Activated CD4-positive, alpha-beta memory T cell treated with anti-CD3 and anti-CD28 coated beads for 36 hours (primary cell): Measurements from ENCODE around the gene PLA2G1B. TPM values are rescaled to one million over a fixed set of nuclear protein-coding genes. Genes with fewer than 3 reads are reported as not detected.

Source experiments
- CTCF ChIA-PET: fragments of 350-600 bp; sonication (Branson Sonifier 250); formaldehyde crosslinking; loops from one replicate; lab custom pipeline; 2021; ENCODE audit warnings: antibody characterized with exemption, inconsistent platforms; lab: Charles Lee
- POLR2A ChIA-PET: fragments of 350-600 bp; sonication (Branson Sonifier 250); formaldehyde crosslinking; loops from one replicate; lab custom pipeline; 2021; ENCODE audit warnings: antibody characterized with exemption; lab: Charles Lee
- DNase-seq: peaks from one replicate; pipeline ENCODE4 v3.0.0-alpha.2; 2020
- H3K27ac Mint-ChIP-seq: one replicate; pipeline ENCODE4 v1.8.0; 2021; ENCODE audit warnings: mixed read lengths
- H3K27me3 Mint-ChIP-seq: one replicate; pipeline ENCODE4 v1.8.0; 2021; ENCODE audit warnings: mixed read lengths
- H3K36me3 Mint-ChIP-seq: one replicate; pipeline ENCODE4 v1.8.0; 2021; ENCODE audit warnings: mixed read lengths
- H3K4me1 Mint-ChIP-seq: one replicate; pipeline ENCODE4 v1.8.0; 2021; ENCODE audit warnings: low read depth, mixed read lengths
- H3K4me3 Mint-ChIP-seq: one replicate; pipeline ENCODE4 v1.8.0; 2021; ENCODE audit warnings: mild to moderate bottlenecking, mixed read lengths
- H3K9me3 Mint-ChIP-seq: one replicate; pipeline ENCODE4 v1.8.0; 2021; ENCODE audit warnings: mixed read lengths
- intact Hi-C: fragments of 100-400 bp; cut with micrococcal nuclease; formaldehyde crosslinking; loops from one replicate; pipeline ENCODE4 v1.15.1; 2023
- total RNA-seq, 2 experiments: library from RNA; stranded (reverse); gene quantifications; one replicate each; pipeline ENCODE4 v1.2.3, GENCODE V29; 2021

Gene PLA2G1B
- total RNA-seq, 2 experiments from 2014 or later, result not detected

DNA sequence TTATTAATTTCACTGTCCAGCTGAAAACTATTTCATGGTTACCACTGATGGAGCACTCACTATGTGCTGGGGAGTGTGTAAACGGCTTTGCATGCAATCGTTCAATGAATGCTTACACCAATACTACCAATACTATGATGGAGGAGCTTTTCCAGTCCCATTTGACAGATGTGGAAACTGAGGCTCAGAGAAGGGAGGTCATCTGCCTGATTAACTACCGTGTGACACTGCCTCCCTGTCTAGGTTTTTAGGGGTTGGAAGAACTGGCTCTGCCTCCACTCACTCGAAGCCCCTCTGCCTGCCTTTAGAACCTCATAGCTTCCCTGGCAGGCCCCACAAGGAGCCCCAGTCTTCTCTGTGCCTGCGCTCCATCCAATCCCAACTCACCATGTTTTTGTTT is 29.5 kb upstream of the PLA2G1B start:
- ChIA-PET CTCF (interaction anchor here (0.6 to 3.0 kb wide), 20 partner anchors 8 to 181 kb away, joined by 3 to 24 read pairs (median 3); partner anchors contain the start of genes PLA2G1B and SIRT4), POLR2A (interaction anchor here (0.7 kb wide), 1 partner anchor 66 kb away, joined by 3 read pairs; the partner anchor contains the start of gene RNU4-2)
- no peaks in the 10 kb centered on the region for H3K9me3 Mint-ChIP-seq
- no peaks in the 10 kb centered on the region for H3K4me1 Mint-ChIP-seq
- no peak overlapping the region for H3K27ac Mint-ChIP-seq
- H3K4me3 Mint-ChIP-seq, result no peak overlapping the region
- peaks cover 25% of the 10 kb centered on the region for H3K27me3 Mint-ChIP-seq
- DNase-seq, result no peak
- H3K36me3 Mint-ChIP-seq, result no peaks in the 10 kb centered on the region
- intact Hi-C loops, result no loop called here

DNA sequence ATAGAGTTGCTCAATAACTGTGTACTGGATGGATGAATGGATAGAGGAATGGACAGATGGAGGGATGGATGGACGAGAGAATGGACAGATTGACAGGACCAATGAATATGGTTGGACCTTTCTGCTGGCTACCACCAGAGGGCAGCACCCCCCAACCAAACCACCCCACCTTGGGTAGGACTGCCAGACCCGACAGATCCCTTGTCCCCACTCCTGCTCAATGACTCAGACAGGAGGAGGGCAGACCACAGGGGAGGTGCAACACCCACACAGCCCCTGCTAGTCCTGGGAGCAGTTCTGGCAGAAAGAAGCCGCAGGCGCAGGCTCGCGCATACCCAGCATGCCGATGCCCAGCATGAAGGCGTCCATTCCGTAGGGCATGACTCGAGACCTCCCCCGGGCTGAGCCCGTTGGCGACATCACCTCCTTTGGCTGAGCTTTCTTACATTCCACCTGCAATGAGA is 29.0 kb upstream of the PLA2G1B start:
- Mint-ChIP-seq H3K4me3 (no peak overlapping the region), H3K36me3 (no peaks in the 10 kb centered on the region), H3K27ac (no peak overlapping the region), H3K9me3 (no peaks in the 10 kb centered on the region), H3K4me1 (no peaks in the 10 kb centered on the region), H3K27me3 (peaks cover 23% of the 10 kb centered on the region)
- POLR2A ChIA-PET, result interaction anchor here (0.7 kb wide), 1 partner anchor 65 kb away, joined by 3 read pairs; the partner anchor contains the start of gene RNU4-2
- intact Hi-C loops, result loop anchor here (1.0 kb wide), 1 partner anchor 74 kb away; no protein-coding TSS in a partner anchor
- peak; percentile 84 for DNase-seq
- CTCF ChIA-PET, result interaction anchor here (0.6 to 3.0 kb wide), 17 partner anchors 7 to 181 kb away, joined by 3 to 24 read pairs (median 4); partner anchors contain the start of gene PLA2G1B

DNA sequence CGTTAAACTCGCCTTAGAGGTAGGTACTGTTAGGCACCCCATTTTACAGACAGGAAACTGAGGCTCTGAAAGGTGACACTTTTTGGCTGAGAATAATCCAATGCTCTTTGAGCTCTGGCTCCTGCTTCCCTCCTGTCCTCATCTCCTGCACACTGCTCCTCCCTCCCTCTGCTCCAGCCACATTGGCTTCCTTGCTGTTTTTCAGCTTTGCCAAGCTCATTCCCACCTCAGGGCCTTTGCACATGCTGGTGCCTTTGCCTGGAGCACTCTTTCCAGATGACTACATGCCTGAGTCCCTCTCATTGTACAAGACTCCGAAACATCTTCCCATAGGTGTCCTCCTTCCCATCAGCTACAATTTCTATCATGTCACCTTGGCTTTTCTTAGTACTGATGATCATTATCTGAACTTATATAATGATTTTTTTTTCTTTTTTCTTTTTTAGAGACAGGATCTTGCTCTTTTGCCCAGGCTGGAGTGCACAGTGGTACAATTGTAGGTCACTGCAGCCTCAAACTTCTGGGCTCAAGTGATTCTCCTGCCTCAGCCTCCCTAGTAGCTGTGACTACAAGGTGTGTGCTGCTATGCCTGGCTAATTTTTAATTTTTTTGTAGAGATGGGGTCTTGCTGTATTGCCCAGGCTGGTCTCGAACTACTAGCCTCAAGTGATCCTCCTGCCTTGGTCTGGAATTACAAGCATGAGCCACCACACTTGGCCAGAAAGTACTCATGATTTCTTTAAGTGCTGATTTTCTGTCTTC is 26.2 kb upstream of the PLA2G1B start:
- Mint-ChIP-seq H3K4me3 (no peak overlapping the region), H3K36me3 (no peaks in the 10 kb centered on the region), H3K9me3 (no peaks in the 10 kb centered on the region), H3K27me3 (peaks cover 8% of the 10 kb centered on the region), H3K27ac (no peak overlapping the region), H3K4me1 (no peaks in the 10 kb centered on the region)
- DNase-seq, result no peak
- intact Hi-C loops, result no loop called here
- CTCF ChIA-PET, result interaction anchor here (1.0 to 3.8 kb wide), 4 partner anchors 13 to 85 kb away, joined by 3 to 12 read pairs (median 8); no protein-coding TSS in a partner anchor
- POLR2A ChIA-PET, result interaction anchor here (0.8 kb wide), 1 partner anchor 14 kb away, joined by 3 read pairs; no protein-coding TSS in a partner anchor

DNA sequence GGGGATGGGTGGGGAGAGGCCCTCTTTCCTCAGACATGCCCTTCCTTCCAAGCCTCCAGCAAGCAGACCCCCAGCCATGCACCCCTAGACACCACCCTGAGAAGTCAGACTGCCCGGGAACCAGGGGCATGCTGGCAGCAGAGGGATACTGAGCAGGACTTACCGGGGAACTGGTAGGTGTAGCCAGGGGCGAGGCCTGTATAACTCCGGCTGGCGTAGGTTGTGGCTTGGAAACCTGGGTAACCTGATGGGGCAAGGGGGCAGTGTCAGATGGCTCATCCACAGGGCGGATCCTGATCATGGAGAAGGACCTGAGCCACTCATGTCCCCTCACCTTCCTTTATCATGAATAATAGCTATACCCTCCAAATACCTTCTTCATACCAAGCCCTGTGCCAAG is 25.6 kb upstream of the PLA2G1B start:
- ChIA-PET CTCF (interaction anchor here (1.0 to 3.8 kb wide), 3 partner anchors 14 to 78 kb away, joined by 3 to 12 read pairs (median 12); no protein-coding TSS in a partner anchor), POLR2A (interaction anchor here (0.8 kb wide), 1 partner anchor 15 kb away, joined by 3 read pairs; no protein-coding TSS in a partner anchor)
- no peak overlapping the region for H3K4me3 Mint-ChIP-seq
- DNase-seq, result no peak
- H3K27me3 Mint-ChIP-seq, result peaks cover 6% of the 10 kb centered on the region
- H3K36me3 Mint-ChIP-seq, result no peaks in the 10 kb centered on the region
- H3K9me3 Mint-ChIP-seq, result no peaks in the 10 kb centered on the region
- no peak overlapping the region for H3K27ac Mint-ChIP-seq
- intact Hi-C loops, result no loop called here
- no peaks in the 10 kb centered on the region for H3K4me1 Mint-ChIP-seq

DNA sequence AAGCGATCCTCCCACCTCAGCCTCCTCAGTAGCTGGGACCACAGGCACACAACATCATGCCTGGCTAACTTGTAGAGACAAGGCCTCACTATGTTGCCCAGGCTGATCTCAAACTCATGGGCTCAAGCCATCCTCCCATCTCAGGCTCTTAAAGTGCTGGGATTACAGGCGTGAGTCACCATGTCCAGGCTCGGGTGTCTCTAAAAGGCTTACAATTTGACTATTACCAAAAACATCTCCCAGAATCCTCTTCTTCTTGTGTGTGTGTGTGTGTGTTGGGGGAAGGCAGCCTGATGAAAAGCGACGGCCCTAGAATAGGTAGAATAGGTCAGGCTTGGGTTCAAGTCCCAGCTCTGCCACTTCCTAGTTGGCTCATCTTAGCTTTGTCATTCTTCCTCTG is 24.5 kb upstream of the PLA2G1B start:
- H3K4me1 Mint-ChIP-seq, result no peaks in the 10 kb centered on the region
- intact Hi-C loops, result no loop called here
- H3K9me3 Mint-ChIP-seq, result no peaks in the 10 kb centered on the region
- POLR2A ChIA-PET, result no interaction called here
- CTCF ChIA-PET, result interaction anchor here (0.7 to 3.8 kb wide), 4 partner anchors 11 to 79 kb away, joined by 3 to 12 read pairs (median 8); no protein-coding TSS in a partner anchor
- no peaks in the 10 kb centered on the region for H3K27me3 Mint-ChIP-seq
- H3K27ac Mint-ChIP-seq, result no peak overlapping the region
- H3K4me3 Mint-ChIP-seq, result no peak overlapping the region
- DNase-seq, result no peak
- no peaks in the 10 kb centered on the region for H3K36me3 Mint-ChIP-seq

DNA sequence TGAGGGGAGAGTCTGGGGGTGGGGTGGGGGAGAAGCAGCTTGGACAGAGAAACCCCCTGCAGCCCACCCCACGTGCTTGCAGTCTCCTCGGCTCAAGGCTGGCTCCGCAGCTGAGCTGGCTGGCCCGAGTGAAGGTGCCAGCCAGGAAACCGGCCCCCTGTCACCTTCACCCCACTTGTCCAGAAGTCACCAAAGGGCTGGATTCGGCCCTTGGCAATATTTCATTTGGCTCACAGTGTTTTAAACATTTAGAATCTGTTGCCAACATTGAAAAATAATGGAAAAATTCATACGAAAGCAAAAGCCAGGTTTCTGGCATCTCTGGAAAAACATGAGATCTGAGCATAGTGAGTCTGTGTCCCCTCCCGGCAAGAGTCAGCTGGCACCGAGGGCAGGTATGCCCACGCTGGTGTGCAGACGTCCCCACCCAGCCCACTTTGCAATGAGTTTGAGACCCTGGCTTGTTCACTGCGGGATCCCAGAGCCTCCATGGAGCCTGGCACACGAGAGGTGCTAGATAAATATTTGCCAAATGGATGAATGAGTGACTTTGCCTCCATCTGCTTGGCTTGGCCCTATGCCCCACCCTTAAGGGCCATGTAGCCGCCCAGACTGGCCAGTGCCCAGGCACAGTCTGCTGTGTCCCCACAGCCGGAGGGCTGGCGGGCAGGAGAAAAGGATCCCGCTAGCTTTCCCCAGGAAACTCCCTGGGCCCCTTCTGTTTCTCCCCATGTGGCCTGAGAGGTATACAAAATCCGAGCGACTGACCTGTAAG is 23.2 kb upstream of the PLA2G1B start:
- Mint-ChIP-seq H3K4me3 (no peak overlapping the region), H3K9me3 (no peaks in the 10 kb centered on the region)

DNA sequence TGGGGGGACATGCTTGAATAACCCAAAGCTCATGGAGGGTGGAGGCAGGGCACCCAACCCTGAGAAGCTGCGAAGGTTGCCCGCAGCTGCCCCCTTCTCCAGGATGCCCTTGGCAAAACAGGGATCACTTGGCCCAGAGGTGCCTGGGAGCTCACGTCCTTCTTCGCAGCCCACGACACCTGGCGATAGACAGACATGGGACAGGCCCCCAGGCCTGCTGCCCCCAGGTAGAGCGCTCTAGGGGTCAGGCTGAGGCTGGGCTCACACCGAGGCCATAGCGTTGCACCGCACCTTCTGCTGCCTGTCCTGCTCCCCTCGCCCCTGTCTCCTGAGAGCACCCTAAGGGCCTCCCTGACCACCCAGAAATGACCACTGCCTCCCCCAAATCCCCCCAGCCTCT is 20.2 kb upstream of the PLA2G1B start:
- no peak overlapping the region for H3K4me3 Mint-ChIP-seq
- no peaks in the 10 kb centered on the region for H3K27me3 Mint-ChIP-seq
- ChIA-PET CTCF (no interaction called here), POLR2A (interaction anchor here (0.6 kb wide), 1 partner anchor 26 kb away, joined by 3 read pairs; no protein-coding TSS in a partner anchor)
- H3K27ac Mint-ChIP-seq, result no peak overlapping the region
- no peaks in the 10 kb centered on the region for H3K4me1 Mint-ChIP-seq
- intact Hi-C loops, result no loop called here
- no peak for DNase-seq
- no peaks in the 10 kb centered on the region for H3K36me3 Mint-ChIP-seq
- H3K9me3 Mint-ChIP-seq, result no peaks in the 10 kb centered on the region

More for the DNA sequence above, 23.2 kb upstream of the PLA2G1B start:
- ChIA-PET POLR2A (no interaction called here), CTCF (interaction anchor here (3.8 kb wide), 1 partner anchor 16 kb away, joined by 12 read pairs; no protein-coding TSS in a partner anchor)
- H3K27me3 Mint-ChIP-seq, result no peaks in the 10 kb centered on the region
- no peaks in the 10 kb centered on the region for H3K4me1 Mint-ChIP-seq
- no peak overlapping the region for H3K27ac Mint-ChIP-seq
- intact Hi-C loops, result no loop called here
- no peaks in the 10 kb centered on the region for H3K36me3 Mint-ChIP-seq
- DNase-seq, result no peak

DNA sequence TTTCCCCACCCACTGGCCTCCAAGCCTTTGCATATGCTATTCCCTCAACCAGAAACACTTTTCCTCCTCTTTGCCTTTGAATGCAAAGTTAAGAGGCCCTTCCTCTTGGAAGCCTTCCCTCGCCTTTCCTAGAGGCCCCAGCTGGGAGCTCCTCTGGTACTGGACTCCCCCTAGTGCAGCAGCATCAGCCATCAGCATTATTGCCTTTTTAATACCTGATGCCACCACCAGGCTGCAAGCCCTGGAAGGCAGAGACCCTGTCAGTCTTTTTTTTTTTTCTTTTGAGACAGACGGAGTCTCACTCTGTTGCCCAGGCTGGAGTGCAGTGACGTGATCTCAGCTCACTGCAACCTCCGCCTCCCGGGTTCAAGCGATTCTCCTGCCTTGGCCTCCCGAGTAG is 19.1 kb upstream of the PLA2G1B start:
- no peaks in the 10 kb centered on the region for H3K4me1 Mint-ChIP-seq
- ChIA-PET CTCF (interaction anchor here (0.6 to 1.2 kb wide), 4 partner anchors 33 to 1917 kb away, joined by 4 to 6 read pairs (median 5); no protein-coding TSS in a partner anchor), POLR2A (no interaction called here)
- no peaks in the 10 kb centered on the region for H3K36me3 Mint-ChIP-seq
- no peak for DNase-seq
- intact Hi-C loops, result no loop called here
- H3K4me3 Mint-ChIP-seq, result no peak overlapping the region
- H3K27me3 Mint-ChIP-seq, result no peaks in the 10 kb centered on the region
- H3K27ac Mint-ChIP-seq, result no peak overlapping the region
- no peaks in the 10 kb centered on the region for H3K9me3 Mint-ChIP-seq

DNA sequence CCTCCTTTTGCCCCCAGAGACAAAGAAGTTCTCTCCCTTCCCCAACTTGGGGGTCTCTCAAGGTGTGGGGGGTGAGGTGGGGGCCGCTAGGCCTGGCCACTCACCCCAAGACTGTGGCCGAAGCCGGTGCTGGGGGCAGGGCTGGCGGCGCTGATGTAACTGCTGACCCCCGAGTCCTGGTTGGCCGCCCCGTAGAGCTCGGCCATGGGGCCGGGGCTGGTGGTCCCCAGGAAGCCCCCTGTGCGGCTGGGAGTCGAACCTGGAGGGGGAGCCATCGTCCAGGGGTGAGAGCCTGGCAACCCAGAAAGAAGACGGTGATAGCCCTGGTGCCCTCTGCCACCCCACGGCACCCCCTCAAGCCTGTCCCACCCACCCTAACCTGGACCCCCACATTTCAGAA is 18.5 kb upstream of the PLA2G1B start:
- DNase-seq, result no peak
- H3K27ac Mint-ChIP-seq, result no peak overlapping the region
- no peaks in the 10 kb centered on the region for H3K9me3 Mint-ChIP-seq
- CTCF ChIA-PET, result interaction anchor here (0.6 to 1.2 kb wide), 4 partner anchors 32 to 1918 kb away, joined by 4 to 6 read pairs (median 5); no protein-coding TSS in a partner anchor
- POLR2A ChIA-PET, result no interaction called here
- no peak overlapping the region for H3K4me3 Mint-ChIP-seq
- no peaks in the 10 kb centered on the region for H3K4me1 Mint-ChIP-seq
- intact Hi-C loops, result no loop called here
- H3K36me3 Mint-ChIP-seq, result no peaks in the 10 kb centered on the region
- no peaks in the 10 kb centered on the region for H3K27me3 Mint-ChIP-seq

DNA sequence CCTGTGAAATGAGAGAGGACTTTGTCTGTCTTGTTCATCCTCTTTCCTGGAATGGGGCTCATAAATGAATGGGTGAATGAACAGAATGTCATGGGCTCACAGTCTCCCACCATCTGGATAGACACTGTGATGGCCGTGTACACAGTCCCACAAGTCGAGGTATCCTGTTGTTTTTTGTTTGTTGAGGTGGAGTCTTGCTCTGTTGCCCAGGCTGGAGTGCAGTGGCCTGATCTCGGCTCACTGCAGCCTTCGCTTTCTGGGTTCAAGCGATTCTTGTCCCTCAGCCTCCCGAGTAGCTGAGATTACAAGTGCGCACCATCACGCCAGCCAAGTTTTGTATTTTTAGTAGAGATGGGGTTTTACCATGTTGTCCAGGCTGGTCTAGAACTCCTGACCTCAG is 16.1 kb upstream of the PLA2G1B start:
- Mint-ChIP-seq H3K27me3 (peaks cover 3% of the 10 kb centered on the region), H3K27ac (no peak overlapping the region), H3K4me1 (no peaks in the 10 kb centered on the region), H3K9me3 (peaks cover under 1% of the 10 kb centered on the region), H3K36me3 (no peaks in the 10 kb centered on the region), H3K4me3 (no peak overlapping the region)
- intact Hi-C loops, result no loop called here
- ChIA-PET CTCF (no interaction called here), POLR2A (no interaction called here)
- no peak for DNase-seq

DNA sequence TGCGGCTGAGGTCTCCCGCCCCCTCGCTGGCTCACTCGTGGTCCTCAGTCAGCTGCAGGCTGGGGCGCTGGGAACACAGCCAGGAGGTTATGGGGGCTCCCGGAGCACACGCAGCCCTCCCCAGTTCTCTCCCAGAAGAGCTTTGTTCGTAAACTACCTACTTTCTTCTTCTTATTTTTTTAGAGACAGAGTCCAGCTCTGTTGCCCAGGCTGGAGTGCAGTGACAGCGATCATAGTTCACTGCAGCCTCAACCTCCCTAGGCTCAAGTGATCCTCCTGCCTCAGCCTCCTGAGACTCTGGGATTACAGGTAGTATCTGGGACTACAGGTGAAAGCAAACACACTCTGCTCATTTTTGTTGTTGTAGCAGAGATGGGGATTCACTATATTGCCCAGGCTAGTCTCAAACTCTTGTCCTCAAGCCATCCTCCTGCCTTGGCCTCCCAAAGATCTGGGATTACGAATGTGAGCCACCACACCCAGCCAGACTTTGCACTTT is 15.5 kb upstream of the PLA2G1B start:
- Mint-ChIP-seq H3K9me3 (peaks cover 4% of the 10 kb centered on the region), H3K4me1 (no peaks in the 10 kb centered on the region), H3K27ac (no peak overlapping the region), H3K27me3 (peaks cover 3% of the 10 kb centered on the region), H3K36me3 (peaks cover under 1% of the 10 kb centered on the region), H3K4me3 (no peak overlapping the region)
- ChIA-PET CTCF (no interaction called here), POLR2A (no interaction called here)
- intact Hi-C loops, result no loop called here
- DNase-seq, result no peak
